CD4-positive, alpha-beta T cell treated with Interleukin-17A for 1 hour (primary cell): ENCODE measurements around the gene C16orf96.

Source experiments
- DNase-seq: peaks from one replicate; pipeline ENCODE4 v3.0.0-alpha.2; 2020

Gene C16orf96

DNA sequence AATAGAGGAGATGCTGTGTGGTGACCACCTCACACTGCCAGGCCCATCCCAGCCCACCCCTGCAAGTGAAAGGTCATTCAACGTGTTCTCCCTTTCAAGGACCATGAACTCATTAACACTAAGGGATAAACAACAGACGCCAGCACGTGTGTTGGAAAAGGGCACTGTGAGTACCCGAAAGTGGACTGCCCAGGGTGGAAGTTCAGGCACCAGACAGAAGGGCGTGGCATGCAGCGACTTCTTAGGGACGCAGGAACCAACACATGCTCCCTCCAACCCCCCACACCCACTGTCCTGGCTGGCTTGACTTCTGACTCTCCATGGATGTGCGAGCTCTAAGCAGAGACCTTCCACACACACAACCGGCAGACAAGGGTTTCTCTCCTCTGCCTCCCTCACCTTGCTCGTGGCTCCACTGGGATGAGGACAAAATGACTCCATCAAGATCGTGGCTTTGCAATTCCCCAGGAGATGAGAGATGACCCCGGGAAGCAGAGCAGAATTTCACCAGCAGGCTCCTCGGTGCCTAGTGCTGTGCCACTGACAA, 47.6 kb downstream of the C16orf96 start:
- no peak for DNase-seq

DNA sequence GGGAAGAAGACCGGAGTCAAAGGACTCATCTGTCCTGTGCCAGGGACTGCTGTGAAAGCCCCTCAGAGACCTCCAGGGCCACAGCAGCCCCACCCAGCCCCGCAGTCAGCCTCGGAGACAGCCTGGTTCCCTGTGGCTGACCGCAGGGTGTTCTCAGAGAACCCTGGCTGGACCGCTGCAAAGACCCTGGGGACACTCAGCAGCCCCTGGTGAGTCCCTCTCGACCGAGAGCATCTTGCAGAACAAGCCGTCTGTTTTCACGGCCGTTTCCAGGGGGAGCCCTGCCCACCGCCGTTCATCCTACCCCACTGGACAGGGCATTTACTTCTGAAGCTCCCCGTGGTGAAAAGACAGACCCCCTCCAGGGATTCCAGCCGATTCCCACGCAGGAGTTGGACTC, 48.3 kb downstream of the C16orf96 start:
- no peak for DNase-seq

DNA sequence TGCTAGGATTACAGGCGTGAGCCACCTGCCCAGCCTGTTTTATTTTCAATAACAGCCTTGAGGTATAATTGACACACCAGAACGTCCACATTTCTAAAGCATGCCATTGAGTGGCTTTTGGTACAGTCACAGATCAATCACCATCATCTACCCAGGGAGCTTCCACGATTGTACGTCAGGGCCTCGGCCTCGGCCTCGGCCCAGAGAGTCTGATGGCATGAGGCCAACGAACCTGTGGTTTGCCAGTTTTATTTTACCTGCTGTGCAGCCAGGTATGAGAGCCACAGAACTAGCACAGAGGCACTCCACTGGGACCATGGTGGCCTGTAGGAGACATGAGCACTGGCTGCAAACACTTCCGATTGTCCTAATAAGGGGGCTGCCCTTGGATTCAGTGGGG, 50.2 kb downstream of the C16orf96 start:
- DNase-seq = no peak

DNA sequence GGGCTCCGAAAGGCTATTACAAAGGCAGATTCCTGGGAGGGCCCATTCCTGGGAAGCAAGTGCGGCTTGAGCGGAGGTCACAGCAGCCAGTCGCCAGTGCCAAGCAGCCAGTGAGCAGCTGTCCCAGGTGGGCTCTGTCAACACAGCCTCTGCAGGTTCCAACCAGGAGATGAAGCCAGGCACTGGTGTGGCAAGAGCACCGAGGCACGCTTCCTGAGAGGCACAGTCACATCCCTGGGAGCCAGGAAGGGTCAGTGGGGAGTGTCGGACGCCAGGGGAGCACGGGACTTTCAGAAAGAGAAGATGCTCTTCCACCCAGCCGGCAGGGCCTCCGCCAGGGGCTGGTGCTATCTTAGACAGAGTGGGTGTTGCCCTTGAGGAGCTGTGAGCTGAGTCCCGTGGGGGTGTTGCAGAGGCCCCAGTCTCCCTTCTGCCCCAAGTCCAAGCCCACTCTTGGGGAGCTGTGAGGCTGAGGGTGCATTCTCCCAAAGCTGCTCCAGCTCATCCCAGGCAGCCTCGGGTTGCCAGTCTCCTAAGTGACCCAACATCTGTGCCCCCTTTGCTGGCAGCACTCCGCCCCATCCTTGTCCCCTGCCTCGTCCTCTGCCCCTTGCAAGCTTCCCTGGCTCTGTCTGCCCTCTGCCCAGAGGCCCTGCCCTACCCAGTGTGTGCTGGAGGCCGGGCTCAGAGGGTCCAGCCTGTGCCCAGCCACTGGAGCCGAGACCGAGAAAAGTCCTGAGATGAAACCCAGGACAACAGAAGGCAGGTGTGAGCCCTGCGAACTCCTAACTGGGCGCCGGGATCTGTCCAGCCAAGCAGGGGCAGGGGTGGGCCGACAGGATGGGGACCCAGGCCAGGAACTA, 51.9 kb downstream of the C16orf96 start:
- no peak for DNase-seq

DNA sequence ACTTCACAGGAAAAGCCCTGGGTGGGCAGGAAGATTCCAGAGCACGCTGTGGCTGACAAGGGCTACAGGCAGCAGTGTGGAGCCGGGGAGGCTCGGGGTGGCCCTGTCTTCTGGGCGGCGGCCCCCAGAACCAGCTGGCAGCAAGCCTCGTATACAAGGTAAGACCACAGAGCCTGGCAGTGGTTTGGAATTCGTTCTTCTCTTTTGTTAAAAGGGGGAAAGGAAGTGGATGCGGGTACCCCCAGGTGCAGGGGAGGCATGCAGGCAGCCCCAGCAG, 52.5 kb downstream of the C16orf96 start:
- no peak for DNase-seq

DNA sequence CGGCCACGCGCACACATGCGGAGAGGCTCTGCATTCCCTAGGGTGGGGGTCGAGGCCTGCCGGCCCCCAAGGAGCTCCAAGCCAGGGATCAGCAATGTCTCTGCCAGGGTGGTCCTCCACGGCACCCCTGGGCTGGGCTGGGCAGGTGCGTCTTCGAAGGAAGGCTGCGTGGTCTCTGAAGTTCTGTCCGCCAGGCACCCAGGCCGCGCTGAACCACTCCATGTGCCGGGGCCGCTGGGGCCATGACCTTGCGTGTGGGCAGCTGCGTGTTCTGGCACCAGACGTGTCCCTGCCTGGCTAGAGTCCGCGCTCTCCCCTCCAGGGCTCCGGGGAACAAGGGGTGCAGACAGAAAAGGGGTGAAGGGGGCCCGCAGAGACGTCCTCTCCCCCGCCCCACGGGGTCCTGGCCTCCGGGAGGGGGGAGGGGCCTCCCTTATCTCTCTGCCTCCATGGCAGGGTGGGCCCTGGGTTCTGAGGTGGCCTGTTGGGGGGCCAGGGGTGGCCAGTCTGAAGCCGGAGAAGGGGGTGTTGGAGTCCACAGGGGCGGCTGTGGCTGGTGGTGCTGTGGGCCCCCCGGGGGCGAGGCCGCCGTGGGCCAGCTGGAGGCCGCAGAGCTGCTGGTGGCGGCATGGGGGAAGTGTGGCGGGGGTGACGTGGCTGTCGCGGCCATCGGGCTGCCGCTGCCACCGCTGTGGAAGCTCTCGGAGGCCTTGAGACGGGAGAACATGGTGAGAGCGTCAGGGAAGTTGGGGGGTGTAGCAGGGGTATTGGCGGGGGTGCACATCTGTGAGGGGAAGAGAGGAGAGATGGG, 53.3 kb downstream of the C16orf96 start:
- DNase-seq = no peak

DNA sequence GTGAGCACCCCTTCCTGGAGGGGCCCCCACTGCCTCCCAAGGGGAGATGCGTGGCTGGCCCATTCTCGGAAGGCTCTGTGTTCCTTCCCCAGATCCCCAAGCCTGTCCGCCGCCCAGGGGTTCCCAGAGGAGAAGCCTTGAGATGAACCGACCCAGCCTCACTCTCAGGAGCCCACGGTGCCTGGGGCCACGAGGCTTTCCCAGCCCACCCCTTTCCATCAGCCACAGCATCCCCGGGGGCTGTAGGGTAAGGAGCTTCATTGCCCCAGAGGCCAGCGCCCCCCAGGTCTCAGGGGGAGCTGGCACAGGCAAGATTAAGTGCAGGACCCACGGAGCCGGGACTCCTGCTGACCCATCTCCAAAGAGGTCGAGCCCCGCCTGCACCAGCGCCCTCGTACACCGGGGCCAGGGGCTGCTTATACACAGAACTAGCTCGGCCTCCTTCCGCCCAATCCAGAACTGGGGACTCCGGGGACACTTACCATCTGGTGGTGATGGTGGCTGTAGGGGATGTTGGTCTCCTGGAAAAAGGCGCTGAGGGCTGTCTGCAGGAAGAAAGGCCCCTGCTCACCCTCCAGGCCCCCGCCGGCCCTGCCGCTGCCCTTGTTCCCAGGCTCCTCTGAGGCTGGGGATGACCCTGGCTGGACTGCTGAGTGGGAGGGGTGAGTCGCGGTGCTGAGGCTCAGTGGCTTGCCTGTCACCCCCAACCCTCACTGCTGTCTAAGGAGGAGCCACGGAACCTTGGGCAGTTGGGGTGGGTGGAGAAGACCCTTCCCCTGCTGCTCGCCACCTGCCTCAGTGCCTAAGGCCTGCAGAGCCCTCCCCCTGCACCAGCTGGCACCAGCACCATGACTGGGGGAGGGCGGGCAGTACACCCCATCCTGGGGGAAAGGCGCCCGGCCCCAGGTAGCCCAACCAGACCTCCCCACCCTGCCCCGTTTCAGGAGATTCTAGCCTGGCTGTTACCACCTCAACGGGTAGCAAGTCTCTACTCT, 54.2 kb downstream of the C16orf96 start:
- DNase-seq = no peak

DNA sequence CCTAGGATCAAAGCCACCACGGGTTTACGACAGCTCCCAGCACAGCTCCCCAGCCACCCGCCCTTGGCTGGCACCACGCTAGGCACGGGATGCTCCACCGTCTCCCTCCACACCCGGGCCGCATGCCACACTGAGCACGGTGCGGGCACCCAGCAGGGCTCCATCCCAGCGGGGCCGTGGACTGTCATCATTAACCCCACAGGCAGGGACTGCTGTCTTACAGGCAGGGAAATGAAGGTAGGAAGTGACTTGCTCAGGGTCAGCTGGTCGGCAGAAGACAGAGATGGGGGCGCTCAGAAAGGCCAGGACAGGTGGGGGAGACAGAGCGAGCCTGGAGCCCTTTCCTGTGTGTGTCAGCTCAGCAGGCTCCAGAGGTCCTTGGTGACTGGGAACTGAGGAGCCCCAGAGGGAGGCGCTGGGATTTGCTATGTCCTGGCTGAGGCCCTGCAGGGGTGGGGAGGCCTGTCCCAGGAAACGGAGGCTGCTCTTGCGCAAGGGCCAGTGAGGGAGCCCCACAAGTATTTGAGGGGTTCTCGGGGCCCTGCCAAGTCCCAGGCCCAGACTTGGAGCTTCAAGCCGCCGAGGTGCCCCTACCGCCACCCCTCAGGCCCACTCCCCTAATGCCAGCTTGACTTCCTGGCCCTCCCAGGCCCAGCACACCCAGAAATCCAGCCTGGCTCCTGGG, 55.3 kb downstream of the C16orf96 start:
- DNase-seq = no peak

DNA sequence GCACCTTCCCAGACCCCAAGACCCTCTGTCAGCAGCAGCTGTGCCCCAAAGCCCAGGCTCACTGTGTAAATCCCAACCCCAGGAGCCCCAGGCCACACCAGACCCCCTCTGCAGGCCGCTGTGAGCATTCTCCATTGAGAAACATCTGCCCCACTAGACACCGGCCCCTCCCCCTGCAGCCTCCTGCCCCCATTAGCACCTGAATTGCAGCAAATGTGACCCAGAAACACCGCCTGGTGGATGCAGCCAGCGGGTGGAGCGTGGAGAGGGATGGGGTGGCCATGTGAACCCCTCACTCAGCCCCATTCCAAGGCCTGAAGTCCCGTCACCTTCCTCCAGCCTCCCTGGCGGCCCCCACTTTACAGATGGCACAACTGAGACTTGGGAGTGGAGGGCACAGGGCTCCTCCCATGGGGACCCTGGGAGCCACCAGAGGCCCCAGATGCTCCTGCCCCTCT, 56.4 kb downstream of the C16orf96 start:
- DNase-seq = no peak

DNA sequence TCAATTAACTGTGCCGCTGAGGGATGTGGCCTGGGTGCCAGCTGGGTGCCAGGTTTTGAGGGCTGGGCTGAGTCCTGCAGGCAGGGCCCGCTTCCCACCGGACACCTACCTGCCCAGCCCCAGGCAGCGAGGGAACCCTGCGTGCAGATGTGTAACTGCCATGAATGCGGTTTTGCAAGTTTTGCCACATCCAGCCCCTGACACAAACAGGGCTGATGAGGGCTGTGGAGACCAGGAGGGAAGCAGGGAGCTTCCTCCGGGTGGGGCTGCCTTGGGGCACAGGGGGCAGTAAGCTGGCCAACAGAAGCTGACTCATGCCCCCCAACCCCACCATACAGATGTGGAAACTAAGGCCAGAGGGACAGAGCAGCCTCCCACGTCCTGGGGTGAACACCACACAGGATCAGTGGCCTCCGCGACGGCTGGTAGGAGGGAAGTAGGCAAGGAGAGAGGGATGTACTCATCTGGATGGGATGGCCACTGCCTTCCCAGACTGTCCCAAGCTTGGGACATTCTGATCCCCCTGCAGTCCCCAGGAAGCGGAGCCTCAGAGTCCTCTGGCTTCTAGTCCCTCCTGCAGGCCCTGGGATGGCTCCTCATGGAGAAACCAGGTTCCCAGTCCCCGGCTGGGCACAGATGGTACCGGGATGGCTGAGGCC, 57.0 kb downstream of the C16orf96 start:
- DNase-seq = no peak

DNA sequence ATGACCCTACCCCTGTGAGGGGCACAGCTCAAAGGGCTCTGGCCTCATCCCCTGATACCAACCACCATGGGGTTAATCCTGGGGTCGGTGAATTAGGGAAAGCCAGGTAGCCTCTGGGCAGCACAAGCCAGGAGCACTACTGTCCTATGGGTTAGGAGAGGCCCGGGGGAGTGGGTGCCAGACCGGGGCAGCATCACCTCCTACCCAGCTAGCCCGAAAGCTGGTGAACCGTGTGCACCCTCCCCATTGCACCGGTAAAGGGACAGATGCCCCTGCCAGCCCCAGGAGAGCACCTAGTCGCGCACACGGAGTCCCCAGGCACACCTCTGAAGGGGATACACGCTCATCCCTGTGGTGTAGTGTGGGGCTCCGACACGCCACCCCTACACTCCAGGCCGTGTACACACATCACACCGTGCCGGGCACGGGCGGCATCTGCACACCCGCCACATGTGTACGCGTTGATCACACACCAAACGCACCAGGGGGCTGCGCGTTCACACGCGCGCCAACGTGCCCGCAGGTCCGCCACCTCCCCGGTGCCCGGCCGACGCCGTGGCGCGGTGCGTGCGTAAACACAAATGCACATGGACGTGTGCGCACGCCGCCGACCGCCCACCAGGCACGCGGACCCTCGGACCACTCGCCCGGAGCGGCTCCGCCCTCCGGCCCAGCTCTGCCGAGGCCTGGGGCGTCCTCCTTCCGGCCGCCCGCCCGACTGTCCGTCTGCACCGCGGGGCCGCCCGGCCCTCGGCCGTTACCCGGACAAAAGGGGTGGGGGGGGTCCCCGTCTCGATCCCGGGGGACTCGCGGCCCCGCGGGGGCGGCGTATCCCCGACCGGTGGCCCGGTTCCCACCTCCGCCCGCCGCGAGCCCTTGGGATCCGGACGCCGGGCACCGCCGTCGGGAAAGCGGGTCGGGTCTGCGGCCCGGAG, 57.8 kb downstream of the C16orf96 start:
- DNase-seq = peak; percentile 19

DNA sequence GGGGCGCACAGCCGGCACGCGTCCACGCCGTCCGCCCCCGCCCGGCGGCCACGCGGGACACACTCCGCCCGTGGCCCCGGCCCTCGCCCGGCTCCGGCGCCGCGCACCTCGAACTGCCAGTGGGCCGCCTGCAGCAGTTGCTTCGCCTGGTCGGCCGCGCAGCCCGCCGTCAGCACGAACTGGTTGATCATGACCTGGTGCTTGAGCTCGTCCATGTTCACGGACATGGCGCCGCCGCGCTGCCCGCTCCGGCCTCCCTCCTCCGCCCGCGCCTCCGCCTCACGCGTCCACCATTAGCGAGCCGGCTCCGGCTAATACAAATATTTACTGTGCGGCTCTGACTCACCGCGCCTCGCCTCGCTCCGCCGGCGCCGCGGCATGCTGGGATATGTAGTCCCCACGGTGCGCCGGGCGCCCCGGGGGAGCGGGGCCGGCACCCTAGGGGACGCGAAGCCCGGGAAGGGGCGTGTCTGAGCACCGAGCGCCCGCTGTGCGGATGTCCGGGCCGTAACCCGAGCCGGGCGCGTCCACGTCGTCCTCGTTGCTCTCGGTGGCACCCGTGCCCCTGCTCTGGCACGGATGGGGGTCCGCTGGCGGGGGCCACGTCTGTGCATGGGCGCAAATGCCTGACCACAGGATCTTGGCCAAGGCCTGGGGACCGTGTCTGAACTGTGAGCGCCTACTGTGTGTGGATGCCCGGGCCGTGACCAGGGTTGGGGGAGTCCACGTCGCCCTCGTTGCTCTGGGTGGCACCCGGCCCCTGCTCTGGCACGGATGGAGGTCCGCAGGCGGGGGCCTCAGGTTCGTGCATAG, 58.6 kb downstream of the C16orf96 start, which contains the start of gene UBALD1:
TSS of gene UBALD1 (minus strand) at position 318 of the 813 bp plus-strand sequence. CDS start at position 227, 91 bp downstream.
- DNase-seq = peak; percentile 83

DNA sequence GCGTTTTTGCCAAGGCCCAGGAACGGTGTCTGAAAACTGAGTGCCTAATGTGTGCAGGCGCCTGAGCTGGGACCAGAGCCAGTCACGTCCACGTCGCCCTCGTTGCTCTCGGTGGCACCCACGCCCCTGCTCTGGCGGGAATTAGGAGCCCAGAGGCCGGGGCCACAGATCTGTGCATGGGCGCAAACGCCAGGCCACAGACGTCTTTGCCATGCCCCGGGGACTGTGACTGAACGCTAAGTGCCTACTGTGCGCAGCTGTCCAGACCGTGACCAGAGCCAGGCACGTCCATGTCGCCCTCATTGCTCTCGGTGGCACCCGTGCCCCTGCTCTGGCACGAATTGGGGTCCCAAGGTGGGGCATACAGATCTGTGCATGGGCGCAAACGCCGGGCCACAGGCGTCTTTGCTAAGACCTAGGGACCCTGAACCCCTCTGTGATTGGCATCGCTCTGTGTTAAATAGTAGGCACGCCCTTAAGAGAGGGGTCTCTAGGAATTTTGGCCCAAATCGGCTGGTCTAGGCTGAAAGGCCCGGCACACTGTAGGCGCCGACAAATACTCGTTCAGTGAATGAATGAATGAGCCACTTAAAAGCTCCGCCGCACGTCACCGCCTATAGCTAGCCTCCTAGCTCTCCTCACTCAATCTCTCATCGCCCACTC, 59.4 kb downstream of the C16orf96 start:
- DNase-seq = no peak

DNA sequence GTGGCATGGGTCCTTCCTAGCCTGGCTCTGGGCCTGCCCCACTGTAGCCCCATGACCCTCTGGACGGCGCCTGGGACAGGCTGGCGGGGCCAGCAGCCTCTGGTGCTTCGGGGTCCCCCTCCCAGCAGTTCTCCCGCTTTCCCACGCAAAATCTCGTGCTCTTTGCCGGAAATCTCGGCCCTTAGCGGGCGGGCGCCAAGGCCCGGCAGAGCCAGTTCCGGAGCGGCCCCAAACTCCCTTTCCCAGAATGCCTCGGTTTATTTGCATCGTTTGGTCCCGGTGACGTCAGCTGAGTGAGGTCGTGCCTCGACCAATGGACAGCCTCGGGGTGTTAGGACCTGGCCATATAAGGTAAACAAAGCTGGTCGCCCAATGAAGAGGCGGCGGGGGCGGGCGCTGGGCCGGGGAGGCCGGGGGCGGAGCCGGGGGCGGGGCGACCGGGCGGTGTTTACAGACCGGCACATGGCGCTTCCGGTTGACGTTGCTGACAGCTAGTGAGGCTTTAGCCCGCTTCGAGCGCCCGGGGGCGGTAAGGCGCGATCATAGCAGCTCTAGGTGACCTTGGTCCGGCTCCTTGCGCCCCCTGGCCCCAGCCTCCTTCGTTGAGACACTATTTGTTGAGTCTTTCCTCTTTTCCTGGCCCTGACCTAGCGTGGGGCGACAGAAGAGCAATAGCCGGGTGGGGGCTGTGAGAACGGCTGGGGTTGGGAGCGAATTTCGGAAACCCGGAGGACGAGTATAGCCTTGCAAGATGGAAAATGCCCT, 60.1 kb downstream of the C16orf96 start:
- DNase-seq = peak; percentile 100

DNA sequence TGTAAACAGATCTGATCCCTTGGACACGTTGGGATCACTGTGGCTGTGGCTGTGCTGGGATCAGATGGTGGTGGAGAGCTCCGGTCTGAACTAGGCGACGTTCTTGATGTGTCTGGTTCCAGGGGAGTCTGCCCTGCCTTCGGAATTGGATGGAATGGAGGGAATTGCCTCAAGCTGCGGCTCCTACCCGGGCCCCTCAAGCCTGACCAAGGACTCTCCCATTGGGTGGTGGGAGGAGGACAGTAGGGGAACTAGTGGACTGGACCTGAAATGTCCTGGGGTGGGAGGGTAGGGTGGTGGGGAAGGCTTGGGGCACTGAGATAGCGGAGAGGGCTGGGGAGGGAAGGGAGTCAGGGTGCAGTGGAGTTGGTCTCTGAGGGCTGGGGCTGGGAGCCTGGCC, 61.7 kb downstream of the C16orf96 start:
- DNase-seq = no peak

DNA sequence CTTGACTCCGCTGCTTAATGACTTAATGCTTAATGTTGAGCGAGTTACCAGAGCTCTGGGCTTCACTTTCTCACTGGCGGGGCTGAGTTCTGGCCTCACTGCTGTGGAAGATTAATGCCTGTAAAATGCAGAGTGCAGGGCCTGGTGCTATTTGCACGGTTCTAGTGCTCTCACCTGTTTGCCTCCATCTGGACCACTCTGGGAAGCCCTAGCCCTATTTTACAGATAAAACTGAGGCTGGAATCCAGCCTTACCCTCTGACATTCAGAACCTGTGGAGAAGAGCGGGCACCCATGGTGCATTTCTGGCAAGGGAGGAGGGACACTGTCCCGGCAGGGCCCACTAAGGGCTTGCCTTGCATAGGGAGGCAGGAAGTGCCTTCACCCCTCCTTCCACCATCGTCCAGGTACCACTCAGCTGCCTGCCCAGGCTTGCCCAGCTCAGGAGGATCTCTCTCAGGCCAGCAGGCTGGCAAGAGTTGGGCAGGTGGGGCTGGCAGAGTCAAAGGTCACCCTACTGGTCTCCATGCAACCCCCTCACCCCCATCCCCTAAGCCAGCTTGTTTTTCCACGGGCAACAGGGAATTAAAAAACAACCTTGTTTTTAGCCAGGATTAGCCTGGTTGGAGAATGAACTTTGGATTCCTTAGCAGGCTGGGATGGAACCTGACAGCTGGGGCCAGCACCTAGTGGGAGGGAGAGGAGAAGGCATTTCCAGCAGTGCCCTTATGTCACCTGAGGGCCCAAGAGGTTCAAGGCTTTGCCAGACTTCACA, 62.7 kb downstream of the C16orf96 start:
- DNase-seq = no peak

DNA sequence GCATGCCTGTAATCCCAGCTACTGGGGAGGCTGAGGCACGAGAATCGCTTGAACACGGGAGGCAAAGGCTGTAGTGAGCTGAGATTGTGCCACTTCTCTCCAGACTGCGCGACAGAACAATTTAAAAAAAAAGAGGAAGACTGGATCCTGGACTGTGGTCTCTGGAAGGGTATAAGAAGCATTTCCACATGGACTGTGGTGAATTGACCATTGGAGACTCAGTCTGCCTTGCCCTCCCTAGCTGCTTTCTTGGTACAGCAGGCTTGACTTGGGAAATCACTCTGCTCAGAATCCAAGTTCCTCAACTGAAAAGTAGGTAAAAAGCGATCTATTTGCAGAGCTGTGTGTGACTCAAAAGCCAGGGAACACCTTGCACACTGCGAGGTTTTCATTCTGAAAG, 67.5 kb downstream of the C16orf96 start:
- DNase-seq = no peak
